Measurements from ENCODE around the gene CCDC91.

DNA sequence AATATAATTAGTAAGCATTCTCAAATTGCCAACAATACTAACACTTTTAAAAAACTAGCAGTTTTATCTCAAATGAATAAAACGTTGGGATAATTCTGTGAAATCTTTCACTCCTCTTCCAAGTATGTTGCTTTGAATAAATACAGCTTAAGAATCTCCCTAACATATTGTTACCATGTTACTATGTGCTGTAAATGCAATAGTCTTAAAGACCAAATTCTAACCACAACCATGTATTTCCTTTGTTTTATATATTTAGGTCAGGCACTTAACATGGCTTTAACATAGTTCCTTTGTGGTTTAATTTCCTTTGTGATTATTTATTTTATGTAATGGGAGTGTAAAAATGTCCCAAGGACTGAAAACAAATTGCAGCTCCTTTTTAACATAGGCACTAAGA, 33.9 kb upstream of the CCDC91 start:
- no peak for TF ChIP-seq EZH2 (IDR thresholded peaks at IDR 0.05; ENCODE audit: borderline replicate concordance, low read depth, low read length, poor library complexity, severe bottlenecking)
- TF ChIP-seq, protein P1, sequence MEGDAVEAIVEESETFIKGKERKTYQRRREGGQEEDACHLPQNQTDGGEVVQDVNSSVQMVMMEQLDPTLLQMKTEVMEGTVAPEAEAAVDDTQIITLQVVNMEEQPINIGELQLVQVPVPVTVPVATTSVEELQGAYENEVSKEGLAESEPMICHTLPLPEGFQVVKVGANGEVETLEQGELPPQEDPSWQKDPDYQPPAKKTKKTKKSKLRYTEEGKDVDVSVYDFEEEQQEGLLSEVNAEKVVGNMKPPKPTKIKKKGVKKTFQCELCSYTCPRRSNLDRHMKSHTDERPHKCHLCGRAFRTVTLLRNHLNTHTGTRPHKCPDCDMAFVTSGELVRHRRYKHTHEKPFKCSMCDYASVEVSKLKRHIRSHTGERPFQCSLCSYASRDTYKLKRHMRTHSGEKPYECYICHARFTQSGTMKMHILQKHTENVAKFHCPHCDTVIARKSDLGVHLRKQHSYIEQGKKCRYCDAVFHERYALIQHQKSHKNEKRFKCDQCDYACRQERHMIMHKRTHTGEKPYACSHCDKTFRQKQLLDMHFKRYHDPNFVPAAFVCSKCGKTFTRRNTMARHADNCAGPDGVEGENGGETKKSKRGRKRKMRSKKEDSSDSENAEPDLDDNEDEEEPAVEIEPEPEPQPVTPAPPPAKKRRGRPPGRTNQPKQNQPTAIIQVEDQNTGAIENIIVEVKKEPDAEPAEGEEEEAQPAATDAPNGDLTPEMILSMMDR (conservative IDR thresholded peaks at IDR 0.05; ENCODE audit: low read depth, low read length) = no peak

Data from A673 (cell line).